Activated CD4-positive, alpha-beta T cell treated with anti-CD3 and anti-CD28 coated beads for 36 hours (primary cell): ENCODE results near the gene SIDT2. TPM values are rescaled to one million over a fixed set of nuclear protein-coding genes. Genes with fewer than 3 reads are reported as not detected.
A peak's percentile ranks its signal among the peaks of the same experiment; 100 is the strongest.
"Not testable (repeated sequence)": the region's sequence is repeated elsewhere in the genome, so short reads cannot be mapped to it uniquely, and the experiment has no call there.

Experiments used
- ATAC-seq: fragments of 200-7000 bp; cut with Tn5 transposase; one replicate; pipeline ENCODE4 v1.10.0; 2021; ENCODE audit warnings: mild to moderate bottlenecking, moderate library complexity
- CTCF ChIA-PET: fragments of 350-600 bp; sonication (Branson Sonifier 250); formaldehyde crosslinking; loops from one replicate; lab custom pipeline; 2021; ENCODE audit warnings: antibody characterized with exemption; lab: Charles Lee
- POLR2A ChIA-PET: fragments of 350-600 bp; sonication (Branson Sonifier 250); formaldehyde crosslinking; loops from one replicate; lab custom pipeline; 2021; ENCODE audit warnings: antibody characterized with exemption, inconsistent platforms; lab: Charles Lee
- DNase-seq: peaks from one replicate; pipeline ENCODE4 v3.0.0-alpha.2; 2020
- H3K27ac Mint-ChIP-seq: one replicate; pipeline ENCODE4 v1.8.0; 2021; ENCODE audit warnings: mixed read lengths
- H3K27me3 Mint-ChIP-seq: one replicate; pipeline ENCODE4 v1.8.0; 2021; ENCODE audit warnings: mixed read lengths
- H3K36me3 Mint-ChIP-seq: one replicate; pipeline ENCODE4 v1.8.0; 2021; ENCODE audit warnings: low read depth, mixed read lengths
- H3K4me1 Mint-ChIP-seq: one replicate; pipeline ENCODE4 v1.8.0; 2021; ENCODE audit warnings: mixed read lengths
- H3K4me3 Mint-ChIP-seq: one replicate; pipeline ENCODE4 v1.8.0; 2021; ENCODE audit warnings: mild to moderate bottlenecking, moderate library complexity, mixed read lengths
- H3K9me3 Mint-ChIP-seq: one replicate; pipeline ENCODE4 v1.8.0; 2021; ENCODE audit warnings: low read depth, mixed read lengths
- intact Hi-C, 2 experiments: fragments of 100-400 bp; cut with DNase I in 1 of 2; cut with micrococcal nuclease in 1 of 2; formaldehyde crosslinking; loops; one replicate each; pipeline versions ENCODE4 v1.14.2 to v1.15.1; 2022 to 2024; cut with DNase I, micrococcal nuclease
- total RNA-seq, 2 experiments: library from RNA; stranded (reverse); gene quantifications; one replicate each; pipeline ENCODE4 v1.2.3, GENCODE V29; 2021

Gene SIDT2
- 10 to 100 TPM; 21.5 to 23.7 TPM for total RNA-seq

- peaks cover 33% of the 10 kb centered on the region for H3K4me1 Mint-ChIP-seq
- no peaks in the 10 kb centered on the region for H3K9me3 Mint-ChIP-seq
- intact Hi-C loops, result loop anchor here (1.0 to 10.0 kb wide), 6 partner anchors 34 to 405 kb away; partner anchors contain the start of genes CEP164 (in 1 of the 2) and PAFAH1B2 (in 1 of the 2)
- POLR2A ChIA-PET, result interaction anchor here (0.6 to 1.6 kb wide), 7 partner anchors 10 to 69 kb away, joined by 3 to 7 read pairs (median 3); partner anchors contain the start of gene PCSK7
- peak within 1 kb of the TSS; percentile 75 for H3K27ac Mint-ChIP-seq
- CTCF ChIA-PET, result interaction anchor here (0.8 to 5.8 kb wide), 10 partner anchors 9 to 342 kb away, joined by 3 to 64 read pairs (median 5); partner anchors contain the start of genes PAFAH1B2 and PCSK7
- H3K4me3 Mint-ChIP-seq, result peak within 1 kb of the TSS; percentile 87
- peaks cover 2% of the 10 kb centered on the region for H3K36me3 Mint-ChIP-seq
- peak; percentile 95 for DNase-seq
- no peaks in the 10 kb centered on the region for H3K27me3 Mint-ChIP-seq
- ATAC-seq, result peak; percentile 91
These were observed at the start of gene SIDT2 for GRCh38 chr11:117178210-117179034. Gene SIDT2 (plus strand): TSS chr11:117178743. CDS start chr11:117179264, 521 bp downstream.

GRCh38 chr11:117130396-117130795 lies 48.1 kb upstream of the SIDT2 start:
- ATAC-seq, intact Hi-C loops: not testable (repeated sequence)
- POLR2A ChIA-PET, result interaction anchor here (0.6 kb wide), 1 partner anchor 133 kb away, joined by 3 read pairs; no protein-coding TSS in a partner anchor

GRCh38 chr11:117130879-117131278 lies 47.7 kb upstream of the SIDT2 start:
- ChIA-PET POLR2A (no interaction called here), CTCF (interaction anchor here (0.8 kb wide), 1 partner anchor 96 kb away, joined by 3 read pairs; no protein-coding TSS in a partner anchor)
- Mint-ChIP-seq H3K36me3 (no peaks in the 10 kb centered on the region), H3K4me3 (no peak overlapping the region), H3K27me3 (peaks cover 3% of the 10 kb centered on the region), H3K27ac (no peak overlapping the region), H3K4me1 (no peaks in the 10 kb centered on the region), H3K9me3 (no peaks in the 10 kb centered on the region)
- ATAC-seq, result no peak
- intact Hi-C loops, result no loop called here
- no peak for DNase-seq

More at GRCh38 chr11:117130396-117130795, 48.1 kb upstream of the SIDT2 start:
- H3K27me3 Mint-ChIP-seq, H3K9me3 Mint-ChIP-seq, DNase-seq, H3K36me3 Mint-ChIP-seq, H3K27ac Mint-ChIP-seq, H3K4me3 Mint-ChIP-seq, H3K4me1 Mint-ChIP-seq: not testable (repeated sequence)
- CTCF ChIA-PET, result interaction anchor here (0.8 kb wide), 1 partner anchor 97 kb away, joined by 3 read pairs; no protein-coding TSS in a partner anchor

GRCh38 chr11:117134431-117134830 lies 44.1 kb upstream of the SIDT2 start:
- ATAC-seq (no peak), DNase-seq (no peak)
- no peak overlapping the region for H3K27ac Mint-ChIP-seq
- H3K4me1 Mint-ChIP-seq, result no peaks in the 10 kb centered on the region
- ChIA-PET CTCF (interaction anchor here (1.0 kb wide), 1 partner anchor 11 kb away, joined by 3 read pairs; no protein-coding TSS in a partner anchor), POLR2A (no interaction called here)
- no peak overlapping the region for H3K4me3 Mint-ChIP-seq
- H3K27me3 Mint-ChIP-seq, result peaks cover 3% of the 10 kb centered on the region
- intact Hi-C loops, result no loop called here
- H3K36me3 Mint-ChIP-seq, result no peaks in the 10 kb centered on the region
- H3K9me3 Mint-ChIP-seq, result no peaks in the 10 kb centered on the region

GRCh38 chr11:117134979-117135378 lies 43.6 kb upstream of the SIDT2 start:
- intact Hi-C loops, result not testable (repeated sequence)

GRCh38 chr11:117137223-117138086 lies 41.1 kb upstream of the SIDT2 start:
- H3K9me3 Mint-ChIP-seq, H3K27ac Mint-ChIP-seq, H3K36me3 Mint-ChIP-seq, CTCF ChIA-PET, H3K27me3 Mint-ChIP-seq, H3K4me1 Mint-ChIP-seq, DNase-seq, H3K4me3 Mint-ChIP-seq, intact Hi-C loops, ATAC-seq, POLR2A ChIA-PET: not testable (repeated sequence)

More at GRCh38 chr11:117134979-117135378, 43.6 kb upstream of the SIDT2 start:
- H3K27ac Mint-ChIP-seq, ATAC-seq, DNase-seq, H3K4me1 Mint-ChIP-seq, CTCF ChIA-PET, H3K9me3 Mint-ChIP-seq, H3K4me3 Mint-ChIP-seq, POLR2A ChIA-PET, H3K27me3 Mint-ChIP-seq, H3K36me3 Mint-ChIP-seq: not testable (repeated sequence)

- Mint-ChIP-seq H3K9me3 (no peaks in the 10 kb centered on the region), H3K27me3 (peaks cover 3% of the 10 kb centered on the region), H3K4me3 (peak overlapping the region; percentile 99), H3K36me3 (peaks cover 28% of the 10 kb centered on the region), H3K27ac (peak overlapping the region; percentile 93), H3K4me1 (peaks cover 40% of the 10 kb centered on the region)
- ChIA-PET POLR2A (interaction anchor here (1.3 to 1.6 kb wide), 3 partner anchors 87 to 289 kb away, joined by 4 to 5 read pairs (median 5); partner anchors contain the start of gene PCSK7), CTCF (interaction anchor here (0.7 to 4.0 kb wide), 4 partner anchors 36 to 411 kb away, joined by 3 to 35 read pairs (median 8); partner anchors contain the start of genes APOA5 and SIDT2)
- intact Hi-C loops, result loop anchor here (1.0 to 5.0 kb wide), 4 partner anchors 35 to 371 kb away; partner anchors contain the start of genes BUD13 (in 1 of the 2), CEP164 (in 1 of the 2), PCSK7 (in 1 of the 2) and RNF214 (in 1 of the 2)
- ATAC-seq (peak; percentile 56), DNase-seq (peak; percentile 56)
These were observed 35.2 kb upstream of the SIDT2 start for GRCh38 chr11:117143390-117143789.

- H3K9me3 Mint-ChIP-seq, result no peaks in the 10 kb centered on the region
- ChIA-PET POLR2A (interaction anchor here (1.3 to 1.6 kb wide), 4 partner anchors 28 to 290 kb away, joined by 4 to 5 read pairs (median 4); partner anchors contain the start of gene PCSK7), CTCF (interaction anchor here (0.7 to 4.0 kb wide), 9 partner anchors 18 to 412 kb away, joined by 3 to 35 read pairs (median 5); partner anchors contain the start of genes APOA5 and SIDT2)
- peaks cover 3% of the 10 kb centered on the region for H3K27me3 Mint-ChIP-seq
- ATAC-seq, result peak; percentile 93
- peak; percentile 98 for DNase-seq
- H3K27ac Mint-ChIP-seq, result peak within 1 kb of the TSS; percentile 94
- peak within 1 kb of the TSS; percentile 99 for H3K4me3 Mint-ChIP-seq
- peaks cover 31% of the 10 kb centered on the region for H3K36me3 Mint-ChIP-seq
- H3K4me1 Mint-ChIP-seq, result peaks cover 42% of the 10 kb centered on the region
- intact Hi-C loops, result loop anchor here (1.0 to 5.0 kb wide), 8 partner anchors 34 to 372 kb away; partner anchors contain the start of genes PCSK7 (in 2 of the 2), RNF214 (in 2 of the 2), SIDT2 (in 2 of the 2) and BUD13 (in 1 of the 2)
These were observed 34.6 kb upstream of the SIDT2 start, which contains the start of gene PAFAH1B2 for GRCh38 chr11:117143871-117144476. Gene PAFAH1B2 (plus strand): TSS chr11:117144287. CDS start chr11:117152448, 8,161 bp downstream.

- POLR2A ChIA-PET, result interaction anchor here (1.3 to 1.6 kb wide), 4 partner anchors 28 to 291 kb away, joined by 4 to 5 read pairs (median 4); partner anchors contain the start of gene PCSK7
- Mint-ChIP-seq H3K4me1 (peaks cover 42% of the 10 kb centered on the region), H3K27me3 (peaks cover 3% of the 10 kb centered on the region), H3K27ac (peak overlapping the region; percentile 94), H3K9me3 (no peaks in the 10 kb centered on the region), H3K4me3 (peak overlapping the region; percentile 99), H3K36me3 (peaks cover 31% of the 10 kb centered on the region)
- peak; percentile 62 for DNase-seq
- peak; percentile 56 for ATAC-seq
- intact Hi-C loops, result loop anchor here (1.0 to 5.0 kb wide), 8 partner anchors 34 to 372 kb away; partner anchors contain the start of genes PCSK7 (in 2 of the 2), RNF214 (in 2 of the 2), BUD13 (in 1 of the 2) and CEP164 (in 1 of the 2)
- CTCF ChIA-PET, result interaction anchor here (0.6 to 4.0 kb wide), 11 partner anchors 11 to 309 kb away, joined by 3 to 35 read pairs (median 4); partner anchors contain the start of gene SIDT2
These were observed 33.8 kb upstream of the SIDT2 start for GRCh38 chr11:117144477-117145392.
